GM23248 (cell line): ENCODE measurements around the gene ZNF92.
"Not testable (repeated sequence)": the region's sequence is repeated elsewhere in the genome, so short reads cannot be mapped to it uniquely, and the experiment has no call there.

Experiments used
- EZH2 ChIP-seq: fragments of 200-600 bp; sonication (generic); IDR thresholded peaks from 2 replicates; pipeline ENCODE4 v1.6.1; 2018; ENCODE audit warnings: antibody characterized with exemption, mild to moderate bottlenecking; ENCODE audit not compliant: insufficient read depth, poor library complexity, severe bottlenecking
- EZH2phosphoT487 ChIP-seq: fragments of 200-600 bp; sonication (generic); IDR thresholded peaks from 2 replicates; pipeline ENCODE4 v1.6.1; 2018; ENCODE audit warnings: antibody characterized with exemption, moderate library complexity, mild to moderate bottlenecking, low read depth; ENCODE audit not compliant: insufficient read depth

GRCh38 chr7:65399101-65399500, 25.4 kb downstream of the ZNF92 start:
- TF ChIP-seq EZH2phosphoT487, EZH2: not testable (repeated sequence)
